ENCODE measurements around the gene SULT1A1.
A peak's percentile ranks its signal among the peaks of the same experiment; 100 is the strongest.
"Not testable (repeated sequence)": the region's sequence is repeated elsewhere in the genome, so short reads cannot be mapped to it uniquely, and the experiment has no call there.

Gene SULT1A1

DNA sequence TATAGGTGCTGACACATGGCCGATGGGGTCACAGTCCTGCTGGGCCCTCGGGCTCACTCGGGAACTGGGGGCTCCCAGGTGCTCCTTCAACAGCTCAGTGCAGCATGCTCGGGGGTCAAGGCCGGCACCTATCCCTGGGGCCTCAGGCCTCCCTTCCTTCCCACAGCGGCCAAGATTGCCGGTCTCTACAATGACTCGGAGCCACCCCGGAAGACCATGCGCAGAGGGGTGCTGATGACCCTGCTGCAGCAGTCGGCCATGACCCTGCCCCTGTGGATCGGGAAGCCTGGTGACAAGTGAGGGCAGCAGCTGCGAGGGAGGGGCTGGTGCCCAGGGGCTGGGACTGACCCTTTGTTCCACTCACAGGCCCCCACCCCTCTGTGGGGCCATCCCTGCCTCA is 19.9 kb downstream of the SULT1A1 start:
- DNase-seq, result no peak

DNA sequence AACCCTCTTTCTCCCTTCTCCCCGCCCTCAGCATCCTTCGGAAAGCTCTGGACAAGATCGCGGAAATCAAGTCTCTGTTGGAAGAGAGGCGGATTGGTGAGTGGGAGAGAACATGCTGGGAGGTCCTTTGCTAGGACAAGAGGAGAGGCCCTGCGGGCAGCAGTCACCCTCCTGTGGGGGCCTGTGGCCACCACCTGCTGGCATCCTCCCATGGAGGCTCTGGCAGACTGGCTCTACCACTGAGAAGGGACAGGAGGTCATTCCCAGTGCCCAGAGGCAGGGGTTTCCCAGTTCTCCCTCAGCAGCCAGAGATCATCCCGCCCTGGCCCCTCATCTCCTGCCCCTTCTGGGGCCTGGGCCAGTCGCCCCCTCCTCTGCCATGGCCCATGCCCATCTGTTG is 20.8 kb downstream of the SULT1A1 start:
- no peak for DNase-seq

DNA sequence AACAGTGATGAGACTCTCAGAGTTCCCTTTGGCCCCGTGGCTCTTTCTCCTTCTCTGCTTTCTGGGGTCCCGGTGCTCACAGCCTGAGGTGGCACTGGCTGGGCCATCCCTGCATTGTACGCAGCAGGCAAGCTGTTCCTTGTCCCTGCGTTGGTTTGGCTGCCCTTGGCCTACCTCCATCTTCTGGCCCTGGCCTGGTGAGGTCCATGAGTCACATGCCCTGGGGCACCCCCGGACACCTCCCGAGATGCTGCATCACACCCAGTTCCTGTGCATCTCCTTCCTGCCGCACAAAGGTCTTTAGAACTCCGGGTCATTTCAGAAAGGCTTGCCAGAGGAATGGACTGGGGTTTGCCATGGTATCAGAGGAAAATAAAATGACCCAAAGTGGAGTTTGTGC is 22.5 kb downstream of the SULT1A1 start:
- DNase-seq, result no peak

DNA sequence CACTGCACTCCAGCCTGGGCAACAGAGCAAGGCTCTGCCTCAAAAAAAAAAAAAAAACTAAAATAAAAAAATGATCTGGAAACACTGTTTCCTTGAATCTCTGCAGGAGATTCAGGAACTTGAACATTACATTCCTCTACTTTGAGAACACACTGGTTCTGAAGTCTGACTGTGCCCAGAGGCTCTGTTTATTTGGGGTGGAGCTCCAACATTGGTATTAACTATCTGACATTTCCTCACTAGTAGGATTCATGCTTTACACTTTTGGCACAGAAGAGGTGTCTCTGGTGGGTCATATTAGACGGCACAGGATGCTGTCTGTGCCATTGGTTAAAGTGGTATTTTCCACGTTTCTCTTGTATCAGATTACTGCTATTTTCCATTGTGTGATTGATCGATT is 23.4 kb downstream of the SULT1A1 start:
- DNase-seq, result no peak

DNA sequence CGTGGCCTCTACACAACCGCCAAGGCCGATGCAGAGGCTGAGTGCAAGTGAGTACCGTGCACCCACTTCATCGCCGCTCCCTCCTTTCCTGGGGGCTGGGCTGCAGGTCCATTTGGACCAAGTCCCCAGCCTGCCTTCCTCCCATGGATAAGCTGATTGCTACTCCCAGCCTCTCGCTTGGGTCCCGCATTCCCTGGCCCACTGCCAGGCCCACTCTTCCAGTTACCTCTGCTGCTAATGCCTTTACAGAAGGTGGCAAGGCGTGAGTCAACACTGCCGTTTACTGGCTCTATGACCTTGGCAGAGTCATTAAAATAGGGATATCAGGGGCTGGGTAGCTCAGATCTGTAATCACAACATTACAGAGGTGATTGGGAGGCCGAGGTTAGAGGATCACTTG is 24.2 kb downstream of the SULT1A1 start:
- no peak for DNase-seq

DNA sequence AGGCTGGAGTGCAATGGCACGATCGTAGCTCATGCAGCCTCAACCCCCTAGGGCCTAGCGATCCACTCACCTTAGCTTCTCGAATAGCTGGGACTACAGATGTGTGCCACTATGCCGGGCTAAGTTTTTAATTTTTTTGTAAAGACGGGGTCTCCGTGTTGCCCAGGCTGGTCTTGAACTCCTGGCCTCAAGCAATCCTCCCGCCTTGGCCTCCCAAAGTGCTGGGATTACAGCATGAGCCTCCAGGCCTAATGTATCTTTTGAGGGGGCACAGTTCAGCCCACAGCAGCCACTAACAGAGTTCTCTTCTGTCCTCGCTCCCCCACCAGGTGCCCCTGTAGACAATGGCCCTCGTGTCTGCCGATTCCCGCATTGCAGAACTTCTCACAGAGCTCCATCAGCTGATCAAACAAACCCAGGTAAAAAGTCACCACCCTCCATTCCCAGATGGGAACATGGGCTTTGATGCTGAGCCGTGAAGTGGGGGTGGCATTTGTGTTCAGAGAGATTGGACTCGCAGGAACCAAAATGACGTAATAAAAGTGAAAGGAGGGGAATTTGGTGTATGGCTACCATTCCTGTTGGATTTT is 29.0 kb downstream of the SULT1A1 start:
- no peak for DNase-seq

DNA sequence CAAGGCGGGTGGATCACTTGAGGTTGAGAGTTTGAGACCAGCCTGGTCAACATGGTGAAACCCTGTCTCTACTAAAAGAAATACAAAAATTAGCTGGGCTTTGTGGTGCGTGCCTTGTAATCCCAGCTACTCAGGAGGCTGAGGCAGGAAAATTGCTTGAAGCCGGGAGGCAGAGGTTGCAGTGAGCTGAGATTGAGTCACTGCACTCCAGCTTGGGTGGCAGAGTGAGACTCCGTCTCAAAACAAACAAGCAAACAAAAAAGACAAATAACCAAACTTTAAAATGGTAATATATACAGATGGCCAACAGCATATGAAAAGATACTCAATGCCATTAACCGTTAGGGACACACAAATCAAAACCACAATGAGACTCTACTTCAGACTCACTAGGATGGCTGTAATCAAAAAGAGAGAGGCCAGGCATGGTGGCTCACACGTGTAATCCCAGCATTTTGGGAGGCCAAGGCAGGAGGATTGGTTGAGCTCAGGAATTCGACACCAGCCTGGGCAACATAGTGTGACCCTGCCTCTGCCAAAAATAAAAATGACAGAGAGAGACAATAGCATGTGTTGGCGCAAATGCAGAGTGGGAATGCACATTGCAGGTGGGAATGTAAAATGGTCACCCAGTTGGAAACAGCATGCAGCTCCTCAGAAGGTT is 34.3 kb downstream of the SULT1A1 start:
- DNase-seq, result no peak

DNA sequence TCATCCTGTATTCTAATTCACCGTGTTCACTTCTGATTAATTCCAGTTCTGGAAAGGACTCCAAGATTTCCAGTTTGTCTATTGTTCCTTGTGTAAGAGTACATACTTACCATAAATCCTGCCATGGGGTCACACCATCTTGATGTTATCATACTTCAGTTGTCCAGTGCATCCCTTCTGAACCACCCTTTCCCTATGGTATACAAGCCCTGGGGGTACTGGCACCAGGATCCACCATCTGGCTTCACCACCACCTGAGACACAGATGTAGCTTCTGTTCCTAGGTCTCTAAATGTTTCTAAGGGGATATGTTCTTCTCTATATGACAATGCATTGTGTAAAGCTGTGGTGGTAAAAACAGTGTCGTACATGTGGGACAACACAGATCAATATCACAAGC is 34.9 kb downstream of the SULT1A1 start:
- DNase-seq, result no peak

DNA sequence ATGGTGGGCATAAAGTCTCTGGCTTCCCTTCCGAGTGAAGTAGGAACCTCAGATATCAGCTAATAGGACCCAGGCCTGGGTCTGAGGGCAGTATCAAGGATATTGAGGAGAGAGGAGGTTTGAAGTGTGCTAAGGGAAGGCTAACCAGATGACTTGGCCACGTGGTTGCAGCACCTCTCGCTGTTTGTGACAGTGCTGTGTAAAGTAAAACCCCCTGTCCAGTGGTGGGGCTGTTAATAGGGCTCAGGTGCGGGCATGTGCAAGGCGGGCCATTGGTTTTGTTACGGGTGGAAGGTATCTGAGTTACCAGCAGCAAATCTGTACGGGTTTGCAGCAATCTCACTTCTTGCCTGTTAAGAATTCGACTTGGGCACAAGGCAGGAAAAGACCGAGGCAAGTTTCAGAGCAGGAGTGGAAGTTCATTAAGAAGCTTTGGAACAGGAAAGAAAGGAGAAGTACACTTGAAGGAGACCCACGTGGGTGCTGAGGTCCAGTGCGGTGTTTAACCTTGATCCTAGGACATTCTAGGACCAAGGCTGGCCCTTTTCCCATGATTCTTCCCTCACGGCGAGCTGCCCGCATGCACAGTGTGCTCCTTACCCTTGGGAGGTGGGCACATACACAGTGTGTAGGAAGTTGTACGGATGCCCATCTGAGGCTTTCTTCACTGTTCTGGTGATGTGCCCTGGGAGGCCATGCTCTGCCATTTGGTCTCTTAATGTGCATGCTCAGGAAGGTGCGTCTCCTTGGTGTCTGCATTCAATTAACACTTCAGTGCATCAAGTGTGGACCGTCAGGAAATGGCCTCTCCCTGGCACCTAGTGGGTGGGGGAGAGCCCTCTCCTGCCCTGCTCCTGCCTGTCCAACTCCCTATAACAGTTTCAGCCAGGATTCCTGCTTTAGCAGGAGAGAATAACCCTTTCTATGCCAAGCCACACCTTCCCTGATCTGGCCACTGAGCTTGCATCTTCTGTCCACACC is 35.8 kb downstream of the SULT1A1 start:
- DNase-seq, result no peak

DNA sequence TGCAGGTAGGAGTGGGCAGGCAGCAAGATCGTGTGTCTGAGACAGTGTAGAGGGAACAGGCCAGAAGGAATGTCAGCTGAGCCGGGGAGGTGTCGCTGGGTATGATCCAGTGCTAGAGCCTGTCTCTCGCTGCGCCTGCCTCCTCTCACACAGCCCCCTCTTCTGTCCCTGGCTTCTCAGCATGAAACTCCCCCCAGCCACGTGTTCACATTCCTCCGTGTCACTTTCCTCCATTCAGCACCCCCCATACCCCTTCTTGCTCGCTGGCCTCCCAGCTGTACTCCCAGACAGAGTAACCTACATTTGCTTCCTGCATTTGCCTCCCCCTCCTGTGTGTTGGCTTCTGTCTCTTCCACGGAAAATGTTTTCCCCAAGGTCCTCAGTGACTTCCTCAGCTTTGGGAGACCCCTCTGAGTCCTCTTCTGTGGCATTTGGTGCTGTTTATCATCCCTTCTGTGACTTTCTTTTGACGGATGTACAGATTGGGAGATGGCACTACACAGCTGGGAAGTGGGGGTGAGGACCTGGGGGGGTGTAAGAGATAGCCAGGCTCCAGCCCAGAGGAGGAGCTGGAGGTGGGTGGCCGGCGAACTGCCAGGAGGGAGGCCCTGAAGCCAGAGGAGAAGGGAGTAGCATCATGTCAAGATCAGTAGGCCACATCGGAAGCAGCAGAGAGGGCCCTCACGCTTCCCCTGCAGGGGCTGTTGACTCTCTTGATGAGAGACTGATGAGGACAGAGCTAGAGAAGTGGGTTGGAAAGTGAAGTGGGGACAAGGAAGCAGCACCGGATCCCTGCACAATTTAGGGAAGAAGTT is 36.9 kb downstream of the SULT1A1 start:
- no peak for DNase-seq

DNA sequence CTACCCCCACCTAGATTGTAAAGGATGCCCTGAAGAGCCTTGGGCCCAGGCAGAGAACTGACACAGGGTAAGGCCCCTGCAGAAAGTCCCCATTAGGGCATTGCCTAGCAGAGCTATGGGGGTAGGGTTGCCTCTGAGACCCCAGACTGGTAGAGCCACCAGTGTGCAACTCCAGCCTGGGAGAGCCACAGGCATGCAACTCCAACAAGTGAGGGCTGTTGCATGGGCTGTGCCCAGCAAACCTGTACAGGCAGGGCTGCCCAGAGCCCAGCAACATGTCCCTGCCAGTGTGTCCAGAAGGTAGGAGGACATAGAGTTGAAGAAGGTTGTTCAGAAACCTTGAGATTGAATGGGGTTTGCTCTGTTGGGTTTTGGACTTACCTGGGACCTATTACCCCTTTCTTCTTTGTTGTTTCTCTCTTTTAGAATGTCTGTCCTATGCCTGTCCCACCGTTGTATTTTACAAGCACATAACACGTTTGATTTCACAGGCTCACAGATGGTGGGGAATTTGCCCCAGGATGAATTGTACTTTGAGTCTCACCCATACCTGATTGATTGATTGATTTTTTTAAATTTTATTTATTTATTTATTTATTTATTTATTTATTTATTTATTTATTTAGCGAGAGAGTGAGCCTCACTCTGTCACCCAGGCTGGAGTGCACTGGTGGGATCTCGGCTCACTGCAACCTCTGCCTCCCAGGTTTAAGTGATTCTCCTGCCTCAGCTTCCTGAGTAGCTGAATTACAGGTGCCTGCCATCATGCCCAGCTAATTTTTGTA is 39.7 kb downstream of the SULT1A1 start:
- no peak for DNase-seq

DNA sequence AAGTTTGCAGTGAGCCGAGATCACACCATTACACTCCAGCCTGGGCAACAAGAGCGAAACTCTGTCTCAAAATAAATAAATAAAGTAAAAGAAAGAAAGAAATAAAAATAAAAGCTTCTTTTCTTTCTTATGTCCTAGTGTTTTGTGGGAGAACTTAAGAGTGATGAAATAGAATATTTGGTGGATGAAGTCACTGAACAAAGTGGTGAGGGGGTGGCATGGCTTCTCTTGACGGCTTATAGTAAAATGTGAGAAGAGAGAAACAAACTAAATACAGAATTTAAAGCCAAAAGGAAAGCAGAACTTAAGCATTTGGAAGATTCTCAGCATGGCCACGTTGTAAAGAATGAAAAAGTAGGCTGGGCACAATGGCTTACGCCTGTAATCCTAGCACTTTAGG is 40.8 kb downstream of the SULT1A1 start:
- DNase-seq, result no peak

DNA sequence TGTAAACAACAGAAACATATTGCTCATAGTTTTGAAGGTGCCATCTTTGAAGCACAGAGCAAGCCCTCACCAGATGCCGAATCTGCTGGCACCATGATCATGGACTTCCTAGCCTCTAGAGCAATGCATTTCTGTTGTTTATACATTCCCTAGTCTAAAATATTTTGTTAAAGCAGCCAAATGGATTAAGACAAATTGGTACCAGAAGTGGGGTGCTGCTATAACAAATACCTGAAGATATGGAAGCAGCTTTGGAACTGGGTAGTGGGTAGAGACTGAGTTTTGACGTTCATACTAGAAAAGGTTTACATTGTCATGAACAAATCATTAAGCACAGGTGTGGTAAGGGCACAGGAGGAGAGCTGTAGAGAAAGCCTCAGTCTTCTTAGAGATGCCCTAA is 42.6 kb downstream of the SULT1A1 start:
- no peak for DNase-seq

DNA sequence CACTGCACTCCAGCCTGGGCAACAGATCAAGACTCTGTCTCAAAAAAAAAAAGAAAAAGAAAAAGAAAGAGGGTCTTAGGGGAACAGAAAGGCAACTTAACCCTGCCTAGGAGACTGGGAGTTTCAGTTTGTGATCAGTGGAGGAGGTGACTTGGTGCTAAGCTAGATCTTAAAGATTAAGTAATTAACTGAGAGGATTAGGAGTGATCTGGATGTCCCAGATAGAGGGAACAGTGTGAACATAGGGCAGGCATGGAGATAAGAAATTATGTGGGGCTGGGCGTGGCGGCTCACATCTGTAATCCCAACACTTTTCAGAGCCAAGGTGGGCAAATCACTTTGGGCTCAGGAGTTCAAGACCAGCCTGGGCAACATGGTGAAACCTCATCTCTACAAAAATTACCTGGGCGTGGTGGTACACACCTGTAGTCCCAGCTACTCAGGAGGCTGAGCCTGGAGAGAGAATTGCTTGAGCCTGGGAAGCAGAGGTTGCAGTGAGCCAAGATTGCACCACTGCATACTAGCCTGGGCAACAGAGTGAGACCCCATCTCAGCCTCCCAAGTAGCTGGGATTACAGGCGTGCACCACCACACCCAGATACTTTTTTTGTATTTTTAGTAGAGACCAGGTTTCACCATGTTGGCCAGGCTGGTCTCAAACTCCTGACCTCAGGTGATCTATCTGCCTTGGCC is 43.5 kb downstream of the SULT1A1 start:
- not testable (repeated sequence) for DNase-seq

DNA sequence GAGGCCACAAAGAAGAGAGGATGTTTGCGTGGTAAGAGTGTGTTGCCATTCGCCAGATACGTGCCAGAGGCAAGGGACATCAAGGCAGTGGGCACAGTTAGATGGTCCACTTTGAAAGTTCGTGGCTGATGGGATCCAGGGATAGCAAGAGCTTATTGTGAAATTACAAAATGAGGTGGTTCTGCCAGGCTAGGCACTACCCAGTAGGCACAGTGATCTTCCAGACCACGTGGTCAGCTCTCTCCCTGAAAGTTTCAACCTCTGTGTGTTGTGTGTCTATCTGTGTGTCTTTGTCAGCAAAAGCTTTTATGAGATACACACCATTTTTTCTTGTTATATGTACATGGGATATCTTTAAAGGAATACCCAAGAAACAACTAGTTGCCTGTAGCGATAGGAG is 46.6 kb downstream of the SULT1A1 start:
- DNase-seq, result no peak

DNA sequence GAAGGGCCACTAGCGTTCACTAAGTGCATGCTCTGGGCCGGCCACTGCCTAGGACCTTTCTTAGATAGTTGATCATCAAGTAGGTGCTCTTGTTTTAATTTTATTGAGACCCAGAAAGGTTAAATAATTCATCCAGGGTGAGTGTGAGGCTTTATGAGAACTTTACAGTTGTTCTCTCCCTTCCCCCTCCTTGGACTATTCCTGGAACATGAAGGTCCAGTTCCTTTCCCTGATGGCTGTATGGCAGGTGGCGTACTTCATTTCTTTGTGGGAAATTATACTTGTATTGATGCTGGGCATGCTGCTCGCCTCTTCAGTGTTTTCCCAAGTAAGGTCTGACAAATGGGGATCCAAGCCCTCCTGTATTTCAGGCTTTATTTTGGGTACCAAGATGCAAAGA is 47.6 kb downstream of the SULT1A1 start:
- DNase-seq, result no peak

DNA sequence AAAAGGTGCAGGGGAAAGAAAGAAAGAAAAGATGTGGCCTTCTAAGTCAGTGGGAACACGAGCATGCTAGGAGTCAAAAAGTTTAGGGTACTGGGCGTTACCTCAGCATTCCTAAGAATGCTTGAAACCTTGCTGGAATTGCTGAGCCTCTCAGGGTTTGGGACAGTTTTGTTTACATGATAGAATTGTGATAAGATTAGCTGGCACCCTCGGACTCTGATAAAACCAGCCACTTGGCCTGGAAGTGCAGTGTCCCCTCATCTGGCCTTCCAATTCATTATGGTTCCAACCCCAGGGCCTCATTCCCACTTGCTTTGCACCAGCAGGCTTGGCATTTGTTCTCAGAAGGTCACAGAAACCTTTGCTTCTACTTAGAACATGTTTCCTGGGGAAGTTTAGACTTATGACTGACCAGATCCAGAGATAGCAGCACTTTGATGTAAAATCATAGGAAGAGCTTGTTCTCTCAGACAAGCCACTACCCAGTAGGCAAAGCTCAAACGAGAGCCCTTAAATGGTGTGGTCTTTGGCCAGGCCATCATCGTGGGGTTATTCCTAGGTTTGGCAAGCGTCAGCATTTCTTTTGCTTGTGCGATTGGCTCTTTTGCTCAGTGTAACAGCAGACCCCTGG is 48.2 kb downstream of the SULT1A1 start:
- DNase-seq, result no peak

DNA sequence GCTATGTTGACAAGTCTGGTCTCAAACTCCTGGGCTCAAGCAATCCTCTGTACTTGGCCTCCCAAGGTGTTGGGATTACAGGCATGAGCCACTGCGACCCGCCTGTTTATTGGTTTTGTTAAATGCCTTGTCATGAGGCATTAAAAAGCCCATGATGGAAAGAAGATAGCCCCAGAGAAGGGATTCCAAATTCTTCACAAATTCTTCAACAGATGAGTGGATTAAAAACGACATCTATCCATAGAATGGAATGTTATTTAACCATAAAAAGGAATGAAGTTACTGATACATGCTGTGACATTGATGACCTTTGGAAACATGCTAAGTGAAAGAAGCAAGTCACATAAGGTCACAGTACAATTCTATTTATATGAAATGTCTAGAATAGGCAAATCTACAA is 51.4 kb downstream of the SULT1A1 start:
- no peak for DNase-seq

DNA sequence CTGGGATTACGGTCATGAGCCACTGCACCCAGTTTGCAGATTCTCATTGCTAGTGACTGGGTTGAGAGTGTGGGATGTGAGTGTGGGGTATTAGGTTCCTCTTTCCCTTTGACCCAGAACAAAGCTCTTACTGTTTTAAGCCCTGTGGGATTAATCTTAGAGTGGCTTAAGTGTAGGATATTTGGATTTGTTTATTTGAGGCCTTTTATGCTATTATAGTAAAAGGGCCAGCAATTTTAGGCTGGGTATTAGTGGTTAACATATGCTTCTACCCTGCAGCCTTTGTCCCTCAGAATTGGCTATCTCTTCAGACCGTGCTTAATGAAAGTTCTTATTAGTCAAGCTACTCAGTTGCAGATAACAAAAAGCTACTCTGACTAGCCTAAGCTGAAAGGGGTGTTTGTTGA is 52.9 kb downstream of the SULT1A1 start:
- no peak for DNase-seq

DNA sequence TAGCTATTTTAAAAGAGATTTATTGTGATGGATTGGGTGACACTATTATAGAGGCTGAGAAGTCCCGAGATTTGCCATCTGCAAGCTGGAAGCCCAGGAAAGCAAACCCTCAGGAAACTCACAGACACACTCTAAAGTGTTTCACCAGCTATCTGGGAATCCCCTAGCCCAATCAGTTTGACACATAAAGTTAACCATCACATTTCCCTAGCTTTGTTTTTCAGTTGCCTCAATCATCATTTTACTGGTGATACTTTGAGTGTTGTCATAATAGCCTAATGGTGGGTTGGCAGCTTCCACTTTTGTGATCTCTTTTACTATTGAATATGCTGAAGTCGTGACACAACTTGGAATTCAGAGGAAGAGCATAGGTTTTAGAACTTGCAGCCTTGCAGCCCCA is 54.3 kb downstream of the SULT1A1 start:
- peak in 1 of 2 experiments; percentile 27 for DNase-seq
